NCI-H1048 (cell line): ENCODE measurements around the gene PTPRJ.

ENCODE experiments used
- DNase-seq: peaks from one replicate; lab custom pipeline; 2025; lab: John Stamatoyannopoulos, UW

The PTPRJ gene

GRCh38 chr11:48066881-48067800 is 86.8 kb downstream of the PTPRJ start:
- DNase-seq, result no peak

GRCh38 chr11:48073031-48073861 is 92.9 kb downstream of the PTPRJ start:
- DNase-seq, result no peak

DNA sequence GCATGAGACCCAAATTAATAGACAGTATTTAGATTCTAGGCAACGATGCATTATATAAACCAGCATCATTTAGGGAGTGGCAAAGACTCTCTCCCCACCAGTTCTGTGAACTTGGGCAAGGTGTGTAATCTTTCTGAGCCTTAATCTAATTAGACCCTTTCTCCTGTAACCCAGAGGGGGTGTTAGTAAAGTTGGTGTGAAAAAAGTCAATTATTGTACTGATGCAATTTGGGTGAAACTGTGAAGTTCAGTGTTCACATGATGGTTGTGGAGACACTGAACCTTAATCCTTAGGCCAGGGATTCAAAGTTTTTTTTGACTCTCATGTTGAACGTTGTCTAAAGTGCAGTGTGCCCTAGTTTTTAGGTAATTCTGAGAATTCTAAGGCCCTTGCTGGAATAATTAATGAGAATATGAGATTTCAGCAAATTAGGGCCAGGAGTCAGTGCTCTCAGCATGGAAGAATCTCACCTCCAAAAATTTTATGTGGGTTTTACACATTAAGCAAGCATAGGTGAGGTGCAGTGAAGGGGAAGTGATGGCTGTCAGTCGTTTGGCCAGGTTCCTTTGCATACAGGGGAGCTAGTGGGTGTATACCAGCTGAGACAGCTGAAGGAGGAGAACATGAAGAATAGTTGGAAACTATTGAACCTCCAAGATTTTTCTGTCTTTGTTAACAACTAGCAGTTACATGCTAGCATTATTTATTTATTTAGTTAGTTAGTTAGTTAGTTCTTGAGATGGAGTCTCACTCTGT is 94.2 kb downstream of the PTPRJ start:
- DNase-seq, result no peak

DNA sequence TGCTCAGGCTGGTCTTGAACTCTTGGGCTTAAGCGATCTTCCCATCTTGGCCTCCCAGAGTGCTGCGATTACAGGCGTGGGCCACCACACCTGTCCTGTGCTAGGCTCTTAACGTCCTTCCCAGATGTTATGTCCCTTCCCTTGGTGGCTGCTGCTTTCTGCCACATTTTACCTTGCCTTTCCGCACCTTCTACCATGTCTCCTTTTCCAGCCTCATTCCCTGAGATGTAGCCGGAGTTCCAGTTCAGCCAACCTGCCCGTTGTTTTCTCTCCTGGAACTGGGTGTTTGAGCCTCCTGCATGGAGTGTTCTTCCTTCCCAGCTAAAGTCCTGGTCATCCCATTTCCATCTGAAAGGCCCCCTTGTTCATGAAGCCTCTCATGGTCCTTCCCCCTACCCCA is 95.3 kb downstream of the PTPRJ start:
- DNase-seq, result no peak

GRCh38 chr11:48077251-48077650 is 96.9 kb downstream of the PTPRJ start:
- DNase-seq, result no peak

- DNase-seq, result no peak
These were observed 98.3 kb downstream of the PTPRJ start for GRCh38 chr11:48078689-48079088.

GRCh38 chr11:48079596-48079995 is 99.2 kb downstream of the PTPRJ start:
- DNase-seq, result no peak

GRCh38 chr11:48080301-48080861 is 100.0 kb downstream of the PTPRJ start:
- DNase-seq, result no peak

- no peak for DNase-seq
These were observed 101.0 kb downstream of the PTPRJ start for GRCh38 chr11:48081151-48082010.

GRCh38 chr11:48082771-48083170 is 102.4 kb downstream of the PTPRJ start:
- no peak for DNase-seq

GRCh38 chr11:48083421-48083820 is 103.1 kb downstream of the PTPRJ start:
- no peak for DNase-seq

DNA sequence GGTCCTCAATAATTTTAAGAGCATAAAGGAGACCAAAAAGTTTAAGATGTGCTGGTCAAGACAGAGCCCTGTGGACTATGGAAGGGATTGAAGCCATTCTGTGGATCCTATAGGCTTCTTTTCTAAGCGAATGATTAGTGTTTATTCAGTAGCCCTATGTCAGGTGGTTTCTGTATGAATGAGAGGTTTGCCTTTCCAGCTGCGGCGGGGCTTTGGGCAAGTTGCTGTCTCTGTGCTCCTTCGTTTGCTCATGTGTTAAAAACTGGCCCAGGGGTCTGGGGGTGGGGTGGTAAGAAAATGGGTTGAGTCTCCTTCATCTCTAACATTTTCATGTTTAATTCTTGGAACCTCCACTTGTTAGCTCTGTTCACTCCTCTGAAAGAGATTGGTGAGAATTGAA is 105.3 kb downstream of the PTPRJ start:
- DNase-seq, result no peak

GRCh38 chr11:48087422-48087821 is 107.1 kb downstream of the PTPRJ start:
- DNase-seq, result no peak

DNA sequence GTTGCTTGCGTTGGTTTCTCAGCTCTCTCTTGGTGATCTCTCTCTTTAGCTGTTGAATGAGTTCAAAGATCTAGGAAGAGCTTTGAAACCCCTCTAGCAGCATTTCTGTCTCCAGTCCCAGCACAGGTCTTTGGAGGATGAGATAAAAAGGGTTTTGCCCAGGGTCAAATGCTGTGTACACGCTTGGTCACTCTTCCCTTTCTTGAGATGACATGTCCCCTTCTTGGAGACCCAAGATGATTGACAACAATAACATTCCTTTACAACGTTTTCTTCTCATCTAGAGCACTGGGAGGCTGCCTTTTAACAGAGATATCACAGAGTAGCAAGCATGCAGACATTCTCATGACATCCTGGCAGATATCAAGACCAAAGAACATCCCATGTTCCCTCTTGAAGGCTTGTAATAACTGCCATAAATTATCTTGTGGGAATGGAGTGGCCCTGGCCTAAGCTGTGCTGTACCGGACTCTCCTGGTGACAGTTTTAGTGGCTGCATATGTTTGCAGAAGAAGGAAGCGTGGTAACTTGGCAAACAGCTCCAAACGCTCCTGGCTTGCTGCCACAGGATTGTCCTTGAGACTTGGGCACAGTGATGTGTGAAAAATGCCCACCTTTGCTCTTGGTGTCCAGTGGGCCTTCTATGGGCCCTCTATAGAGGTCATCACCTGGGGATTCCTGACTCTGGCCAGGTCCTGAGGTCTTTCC is 107.8 kb downstream of the PTPRJ start:
- DNase-seq, result no peak

DNA sequence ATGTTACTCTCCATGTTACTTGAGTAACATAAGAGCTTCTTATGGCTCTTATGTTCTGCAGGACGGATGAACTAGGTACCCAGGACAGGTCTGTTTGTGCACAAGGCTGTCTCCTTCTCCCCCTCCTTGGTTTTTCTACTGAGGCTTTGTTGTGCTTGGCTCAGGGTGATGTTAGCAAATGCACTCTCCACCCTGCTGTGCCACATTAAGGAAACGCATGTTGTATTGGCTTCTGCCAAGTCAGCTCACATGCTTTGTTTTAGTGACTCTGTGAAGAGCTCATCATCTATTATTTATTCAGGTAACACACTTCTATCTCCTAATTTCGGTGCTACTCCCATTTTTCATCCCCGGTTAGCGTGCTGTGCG is 108.3 kb downstream of the PTPRJ start:
- no peak for DNase-seq

DNA sequence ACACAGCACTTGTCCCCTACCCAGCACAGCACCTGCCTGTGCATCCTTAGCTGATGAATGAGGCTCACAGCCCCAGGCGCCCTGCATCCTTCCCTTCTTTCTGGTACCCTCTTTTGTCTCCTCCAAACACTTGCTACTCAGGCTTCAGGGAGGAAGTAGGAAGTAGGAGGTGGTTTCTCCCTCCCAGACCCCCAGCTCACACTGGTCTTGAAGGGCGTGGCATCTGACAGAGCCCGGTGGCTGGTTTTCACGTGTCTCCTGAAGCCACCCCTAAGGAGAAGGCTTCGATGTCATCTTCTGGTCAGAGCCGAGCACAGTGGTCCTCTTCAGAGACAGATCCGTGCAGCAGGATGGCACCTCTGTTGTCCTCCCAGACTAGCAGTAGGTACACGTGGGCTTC is 109.8 kb downstream of the PTPRJ start:
- DNase-seq, result no peak

DNA sequence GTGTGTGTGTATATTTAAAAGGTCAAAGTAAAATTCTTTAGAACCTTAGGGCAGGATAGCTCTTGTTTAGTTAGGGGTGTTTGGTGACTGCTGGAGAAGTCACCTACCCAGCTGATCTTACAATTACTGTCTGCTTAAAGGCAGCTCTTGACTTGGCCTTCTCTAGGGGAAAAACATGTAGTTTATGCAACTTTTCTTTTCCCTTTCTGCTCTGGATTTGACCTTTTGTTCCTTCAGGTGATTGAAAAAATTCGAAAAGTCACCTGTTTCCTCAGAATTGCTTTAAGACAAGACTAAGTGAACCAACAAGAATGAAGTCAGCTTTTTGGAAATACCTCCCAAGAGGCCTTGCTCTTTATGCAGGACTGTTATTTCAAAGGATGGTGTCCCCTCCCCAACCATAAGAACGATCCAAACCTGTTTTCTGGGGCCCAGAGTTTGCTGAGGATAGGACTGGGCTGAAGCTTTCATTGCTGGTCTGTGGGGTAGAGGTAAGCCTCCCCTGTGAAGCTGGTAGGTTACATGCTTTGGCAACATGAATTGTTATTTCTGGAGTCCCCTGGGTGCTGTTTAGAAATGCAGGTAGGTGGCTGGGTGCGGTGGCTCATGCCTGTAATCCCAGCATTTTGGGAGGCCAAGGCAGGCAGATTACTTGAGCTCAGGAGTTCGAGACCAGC is 111.2 kb downstream of the PTPRJ start:
- DNase-seq, result no peak

DNA sequence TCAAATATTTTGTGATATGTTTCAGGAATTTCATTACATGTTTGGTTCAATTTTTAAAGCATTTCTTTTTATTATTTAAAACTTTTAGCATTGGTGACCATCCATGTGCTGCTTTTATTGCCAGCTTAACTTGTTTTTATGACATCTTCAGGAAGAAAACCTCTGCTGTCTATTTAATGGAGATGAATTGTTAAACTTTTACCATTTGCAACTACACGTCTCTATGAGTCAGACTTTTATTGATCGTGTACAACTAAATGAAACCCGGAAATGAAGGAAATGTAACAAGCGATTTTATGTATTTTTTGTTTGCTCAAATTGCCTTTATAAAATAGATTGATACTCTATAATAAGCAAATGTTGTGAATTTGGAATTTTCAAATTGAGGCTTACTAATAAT is 113.0 kb downstream of the PTPRJ start:
- no peak for DNase-seq

DNA sequence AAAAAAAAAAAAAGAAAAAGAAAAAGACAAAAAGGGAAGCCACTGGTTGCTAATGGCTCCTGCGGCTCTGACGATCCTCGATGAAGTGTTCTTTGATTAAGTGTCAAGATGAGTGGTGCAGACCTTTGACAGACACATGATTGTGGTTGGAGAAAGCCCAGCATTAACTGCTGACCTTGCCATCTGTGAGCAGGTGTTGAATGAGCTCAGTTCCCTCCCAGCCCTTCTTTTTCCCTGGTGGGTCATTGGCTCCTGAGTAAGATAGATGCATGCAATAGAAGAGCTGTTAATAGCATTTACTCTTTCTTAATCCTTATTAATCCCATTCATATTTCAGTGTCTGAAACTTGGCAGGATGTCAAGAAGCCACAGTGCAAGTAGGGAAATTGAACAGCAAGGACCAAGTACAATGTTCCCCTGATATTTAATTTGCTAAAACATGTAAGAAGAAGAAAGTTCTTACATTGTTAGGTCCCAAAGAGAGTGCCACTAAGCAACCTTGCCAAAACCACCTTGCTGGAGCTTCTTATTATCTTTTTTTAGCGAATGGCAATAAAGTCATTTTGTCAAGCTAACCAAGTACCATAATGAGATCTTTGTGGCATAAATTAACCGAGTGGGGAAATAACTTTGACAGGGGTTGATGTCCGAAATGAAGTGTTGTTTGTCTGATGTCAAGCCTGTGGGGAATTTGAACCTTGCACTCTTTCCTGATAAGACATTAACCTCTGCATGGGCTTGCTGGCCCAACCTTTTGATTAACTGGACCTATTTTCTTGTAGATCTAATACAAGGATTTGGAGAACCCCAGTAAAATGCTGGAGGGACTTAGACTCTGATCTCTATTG is 113.7 kb downstream of the PTPRJ start:
- no peak for DNase-seq
